GM19043 (cell line): ENCODE results near the gene KIF1A.
"Not testable (repeated sequence)": the region's sequence is repeated elsewhere in the genome, so short reads cannot be mapped to it uniquely, and the experiment has no call there.

Source experiments
- ATAC-seq: cut with Tn5 transposase; IDR thresholded peaks from one replicate; pipeline ENCODE4 v1.9.1; 2021; ENCODE audit warnings: low read depth; ENCODE audit not compliant: unreplicated experiment

Gene KIF1A

GRCh38 chr2:240789501-240790369 is 30.3 kb downstream of the KIF1A start:
- ATAC-seq, result no peak

- no peak for ATAC-seq
These were observed 31.0 kb downstream of the KIF1A start for GRCh38 chr2:240789051-240789453.

- no peak for ATAC-seq
These were observed 31.5 kb downstream of the KIF1A start for GRCh38 chr2:240788482-240788881.

- ATAC-seq, result no peak
These were observed 32.2 kb downstream of the KIF1A start for GRCh38 chr2:240787521-240788472.

GRCh38 chr2:240786871-240787311 is 33.1 kb downstream of the KIF1A start:
- no peak for ATAC-seq

- ATAC-seq, result no peak
These were observed 33.6 kb downstream of the KIF1A start for GRCh38 chr2:240786355-240786841.

- no peak for ATAC-seq
These were observed 34.3 kb downstream of the KIF1A start for GRCh38 chr2:240785424-240786335.

GRCh38 chr2:240784629-240785423 is 35.2 kb downstream of the KIF1A start:
- no peak for ATAC-seq

- ATAC-seq, result no peak
These were observed 36.0 kb downstream of the KIF1A start for GRCh38 chr2:240783819-240784621.

GRCh38 chr2:240782886-240783818 is 36.9 kb downstream of the KIF1A start:
- no peak for ATAC-seq

GRCh38 chr2:240782221-240782885 is 37.7 kb downstream of the KIF1A start:
- no peak for ATAC-seq

- ATAC-seq, result no peak
These were observed 38.4 kb downstream of the KIF1A start for GRCh38 chr2:240781471-240782220.

GRCh38 chr2:240780023-240780700 is 39.9 kb downstream of the KIF1A start:
- ATAC-seq, result no peak

- not testable (repeated sequence) for ATAC-seq
These were observed 40.7 kb downstream of the KIF1A start for GRCh38 chr2:240779250-240779832.

- no peak for ATAC-seq
These were observed 41.6 kb downstream of the KIF1A start for GRCh38 chr2:240778426-240778825.
